Left cardiac atrium (tissue), 4 donors: ENCODE data around the gene TSFM. TPM values are rescaled to one million over a fixed set of nuclear protein-coding genes. Genes with fewer than 3 reads are reported as not detected.

Source experiments
- ATAC-seq, 2 donors: fragments of 200-7000 bp; cut with Tn5 transposase; one replicate each; pipeline ENCODE4 v1.9.1; 2020; ENCODE audit warnings: mild to moderate bottlenecking in 2 of 2, moderate library complexity in 2 of 2
- DNase-seq: peaks from one replicate; pipeline ENCODE4 v3.0.0-alpha.2; 2020
- intact Hi-C, 2 donors: fragments of 100-400 bp; cut with DNase I; formaldehyde crosslinking; loops; one replicate each; pipeline versions ENCODE4 v1.14.1 to v1.15.1; 2022 to 2023
- total RNA-seq, 2 donors: library from RNA; stranded (reverse); fragmentation: NEBNext Ultra II Directional; extraction: Animal tissue kit (Norgen Biotek cat#: 25700); gene quantifications; one replicate each; pipeline ENCODE4 v1.2.1, GENCODE V29; 2021
- donor health status: DM: no; HTN: yes; CAD: no.
- donor health status: DM: no; HTN: yes; CAD: no; lungs with severe emphysema.
- donor health status: DM: yes; HTN: yes; CAD: no.
- donor health status: Dilated cardiomyopathy.

Gene TSFM
- total RNA-seq, 2 donors from 2014 or later: 29.2 to 38.1 TPM

DNA sequence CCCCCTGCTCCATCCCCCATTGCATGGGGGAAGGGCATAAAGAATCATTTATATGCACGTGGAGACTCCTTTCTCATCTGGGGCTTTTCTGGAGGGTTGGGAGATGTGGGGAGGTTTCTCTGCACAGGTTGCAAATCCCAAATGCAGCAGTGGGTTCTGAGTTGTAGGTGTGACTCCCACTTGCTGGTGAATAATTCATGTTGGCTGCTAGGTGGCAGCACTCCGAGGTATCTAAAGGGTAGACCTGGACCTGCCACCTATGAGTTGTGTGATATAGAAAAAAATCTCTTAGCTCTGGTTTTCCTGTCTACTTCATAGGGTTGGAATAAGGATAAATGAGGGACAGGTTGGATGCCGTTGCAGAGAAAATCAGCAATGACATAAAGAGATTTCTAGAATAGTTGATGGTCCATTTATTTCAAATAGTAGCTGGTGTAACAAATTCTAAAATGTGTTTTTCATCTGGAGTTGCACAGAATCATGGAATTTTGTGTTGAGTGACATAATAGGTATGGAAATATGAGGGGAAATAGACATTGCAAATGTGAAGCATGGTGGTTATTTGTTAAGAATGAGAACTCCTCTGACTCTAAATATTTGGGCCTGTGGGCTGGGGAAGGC lies 23.1 kb upstream of the TSFM start:
- intact Hi-C loops: no loop called here
- DNase-seq (no peak), ATAC-seq (no peak)

DNA sequence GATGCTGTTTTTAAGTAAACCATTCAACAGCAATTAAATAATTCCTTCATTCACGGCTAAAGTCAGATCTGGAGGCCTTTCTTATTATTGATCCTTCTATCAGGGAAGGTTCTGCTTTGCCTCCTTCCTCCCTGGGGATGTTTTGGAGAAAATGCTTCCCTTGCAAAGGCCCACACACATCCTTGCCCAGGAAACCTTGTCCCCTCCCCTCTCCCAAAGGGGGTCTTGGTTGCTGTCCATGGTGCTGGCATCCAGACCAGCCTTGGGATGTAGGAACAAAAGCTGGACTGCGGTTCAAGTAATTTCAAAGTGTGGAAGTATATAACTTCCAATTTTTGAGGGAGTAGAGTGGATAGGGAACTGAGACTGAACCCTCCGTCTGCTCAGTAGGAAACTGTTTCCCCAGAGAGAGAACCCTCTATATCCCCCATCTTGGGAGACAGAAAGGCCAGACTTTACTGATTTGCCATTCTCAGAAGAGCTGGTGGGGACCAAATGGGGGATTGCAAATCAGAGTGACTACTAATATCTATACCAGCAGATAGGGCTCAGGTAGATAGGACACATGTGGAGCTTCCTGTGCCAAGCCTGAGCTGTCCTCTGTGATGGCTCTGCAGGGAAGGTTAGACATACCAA lies 22.1 kb upstream of the TSFM start:
- ATAC-seq (no peak), DNase-seq (no peak)
- intact Hi-C loops: no loop called here

DNA sequence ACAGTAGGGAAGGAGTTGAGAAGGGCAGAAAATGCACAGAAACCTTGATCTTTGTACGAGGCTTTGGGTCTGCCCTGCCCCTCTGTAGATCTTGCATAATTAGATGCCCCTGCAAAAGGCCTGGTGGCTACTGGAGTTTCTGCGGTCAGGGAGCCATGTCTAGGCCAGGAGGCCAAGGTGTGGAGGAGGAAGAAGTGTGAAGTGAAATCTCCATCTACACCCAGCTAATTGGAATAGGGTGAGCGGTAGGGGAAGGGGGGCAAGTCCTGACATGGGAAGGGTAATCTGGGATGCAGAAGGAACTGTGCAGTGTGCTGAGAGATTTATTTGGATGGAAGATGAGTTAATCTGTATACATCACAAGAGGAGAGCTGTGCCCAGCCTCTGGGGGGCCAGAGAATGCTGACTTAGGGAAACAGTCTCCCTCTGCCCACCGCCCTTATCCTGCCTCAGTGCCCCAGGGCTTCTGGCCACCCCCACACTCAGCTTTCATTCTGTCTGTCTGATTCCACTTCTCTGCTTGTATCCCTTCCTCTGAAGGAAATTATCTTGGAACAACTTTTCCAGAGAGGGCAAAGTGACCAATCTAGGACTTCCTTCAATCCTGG lies 21.1 kb upstream of the TSFM start:
- DNase-seq (no peak), ATAC-seq (no peak)
- intact Hi-C loops: no loop called here

DNA sequence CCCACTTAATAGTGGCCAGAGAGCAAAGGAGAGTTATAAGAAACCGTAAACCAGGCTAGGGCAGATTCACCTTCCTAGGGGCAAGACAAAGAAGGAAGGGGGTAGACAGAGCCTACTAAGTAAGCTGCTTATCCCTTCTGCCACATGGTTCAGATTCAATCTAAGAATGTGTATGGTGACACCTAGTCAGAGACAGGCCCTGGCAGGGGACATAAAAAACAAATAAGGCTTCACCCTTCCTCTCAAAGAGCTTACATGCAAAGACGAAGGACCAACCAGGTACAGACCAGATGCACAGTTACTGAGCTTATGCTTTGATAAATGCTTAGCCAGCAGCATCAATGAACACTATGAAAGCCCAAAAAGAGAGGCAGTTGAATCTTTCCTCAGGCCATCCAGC lies 20.1 kb upstream of the TSFM start:
- intact Hi-C loops: no loop called here
- no peak for ATAC-seq
- no peak for DNase-seq

DNA sequence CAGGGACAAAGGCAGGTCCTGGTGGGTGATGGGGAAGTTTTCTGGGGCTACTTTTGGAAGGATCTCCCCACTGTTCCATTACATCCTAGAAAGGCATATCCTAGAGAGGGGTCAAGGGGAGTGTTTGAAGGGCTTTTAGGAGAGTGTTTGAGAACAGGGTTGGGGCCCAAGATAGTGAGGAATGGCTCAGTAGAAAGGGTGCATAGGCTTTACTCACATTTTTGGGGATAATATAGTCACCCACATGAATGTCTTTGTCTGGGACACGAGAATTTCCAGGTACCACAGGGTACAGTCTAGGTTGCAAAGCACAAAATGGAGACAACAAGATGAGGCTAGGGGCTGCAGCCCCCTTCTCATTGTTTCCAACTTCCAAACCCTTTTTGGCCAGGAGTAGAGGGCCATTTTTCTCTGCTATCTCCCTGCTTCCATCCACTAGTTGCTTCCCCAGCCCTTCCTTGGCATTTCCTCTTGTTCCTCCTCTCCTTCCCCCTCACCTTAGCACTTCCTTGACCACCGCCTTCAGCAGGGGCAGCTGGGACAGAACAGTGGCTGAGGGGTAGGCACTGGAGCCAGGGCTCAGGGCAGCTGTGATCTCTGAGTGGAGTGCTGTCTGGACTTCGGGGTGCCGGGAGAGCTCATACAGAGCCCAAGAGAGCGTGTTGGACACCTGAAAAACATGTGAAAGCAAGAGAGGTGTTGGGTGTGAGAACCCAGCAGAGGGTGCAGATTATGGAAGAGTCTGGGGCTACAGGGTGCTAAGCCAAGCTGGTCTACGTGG lies 18.5 kb upstream of the TSFM start:
- ATAC-seq: no peak
- no peak for DNase-seq
- intact Hi-C loops: no loop called here

DNA sequence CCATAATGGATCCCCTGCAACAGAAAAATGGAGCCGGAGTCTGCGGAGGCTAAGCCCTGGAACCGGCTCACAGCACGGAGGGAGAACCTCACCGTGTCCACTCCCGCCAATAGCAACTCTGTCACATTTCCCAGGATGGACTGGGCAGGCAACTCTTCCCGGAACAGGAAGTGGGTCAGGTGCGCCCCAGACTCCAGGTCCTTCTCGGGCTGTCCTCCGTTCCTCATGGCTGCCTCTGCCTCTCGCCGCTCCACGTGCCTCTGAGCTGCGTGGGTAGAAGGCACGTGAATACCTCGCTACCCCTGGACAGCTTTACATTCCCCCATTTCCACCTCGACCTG lies 18.0 kb upstream of the TSFM start:
- DNase-seq (no peak), ATAC-seq (peak in 1 of 2 donors; percentile 6)
- intact Hi-C loops: no loop called here

DNA sequence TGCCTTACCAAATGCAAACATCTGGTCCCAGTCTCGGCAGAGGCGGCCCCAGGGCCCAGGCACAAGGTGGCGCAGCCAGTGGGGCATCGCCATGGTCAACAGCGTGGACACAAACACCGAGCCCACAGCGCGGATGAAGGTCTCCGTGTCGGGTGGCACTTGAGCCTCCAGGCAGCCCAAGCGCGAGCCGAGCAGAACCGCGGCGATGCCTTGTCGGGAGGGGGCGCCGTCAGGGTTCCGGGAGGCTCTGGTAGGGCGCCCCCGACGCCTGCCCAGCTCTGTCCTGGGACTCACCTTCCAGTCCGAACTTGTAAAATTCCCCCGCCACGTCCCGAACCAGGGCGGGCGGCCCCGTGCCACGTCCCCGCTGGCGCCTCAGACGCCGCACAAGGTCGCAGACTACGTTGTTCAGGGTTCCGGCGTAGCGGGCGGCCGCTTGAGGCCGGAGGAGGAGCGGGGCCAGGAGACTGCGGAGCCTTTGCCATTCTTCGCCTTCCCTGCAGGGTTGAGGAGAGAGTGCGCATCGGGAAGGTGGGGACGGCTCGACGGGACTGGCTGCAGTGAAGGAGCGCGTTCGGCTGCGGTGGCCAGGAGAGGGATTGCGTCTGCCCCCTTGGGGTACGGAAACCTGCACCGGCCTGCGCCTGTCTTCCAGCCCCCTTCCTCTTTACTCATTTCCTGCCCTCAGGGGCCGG lies 17.4 kb upstream of the TSFM start:
- intact Hi-C loops: no loop called here
- ATAC-seq (peak; percentile 51 to 62), DNase-seq (peak; percentile 47)

DNA sequence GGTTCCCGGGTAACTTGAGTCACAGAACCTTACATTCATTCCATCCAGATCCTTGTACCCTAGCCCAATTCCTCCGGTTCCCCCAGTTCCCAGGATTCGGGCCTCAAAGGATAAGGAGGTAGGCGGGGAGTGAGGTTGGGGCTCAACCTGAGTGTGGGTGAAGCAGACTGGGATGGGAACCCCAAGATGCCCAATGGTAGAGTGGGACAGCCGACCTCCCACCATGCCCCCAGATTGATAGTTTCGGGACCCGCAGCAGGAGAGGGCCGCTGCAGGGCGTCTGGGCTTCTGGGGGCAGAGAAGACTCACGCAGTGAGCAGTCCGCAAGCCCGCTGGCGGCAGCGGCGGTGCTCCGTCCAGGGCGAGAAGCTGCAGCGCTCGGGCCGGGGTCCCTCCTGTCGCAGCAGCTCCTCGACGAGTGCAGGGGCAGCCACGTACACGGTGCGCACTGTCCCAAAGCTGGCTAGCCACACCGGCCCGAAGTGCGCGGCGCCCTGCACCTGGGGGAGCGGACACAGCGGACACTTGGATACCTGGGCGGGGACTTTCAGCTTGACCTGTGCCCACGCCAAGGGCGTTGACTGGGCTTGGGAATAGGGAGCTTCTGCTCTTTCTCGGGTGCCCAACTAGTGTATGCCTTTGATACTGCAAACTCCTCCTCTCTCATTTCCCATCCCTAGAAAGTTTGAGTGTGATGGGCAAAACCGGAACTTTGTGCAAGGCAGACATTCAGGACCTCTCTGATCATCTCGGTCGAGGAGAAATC lies 16.7 kb upstream of the TSFM start:
- intact Hi-C loops: no loop called here
- ATAC-seq (peak; percentile 13 to 26), DNase-seq (no peak)

DNA sequence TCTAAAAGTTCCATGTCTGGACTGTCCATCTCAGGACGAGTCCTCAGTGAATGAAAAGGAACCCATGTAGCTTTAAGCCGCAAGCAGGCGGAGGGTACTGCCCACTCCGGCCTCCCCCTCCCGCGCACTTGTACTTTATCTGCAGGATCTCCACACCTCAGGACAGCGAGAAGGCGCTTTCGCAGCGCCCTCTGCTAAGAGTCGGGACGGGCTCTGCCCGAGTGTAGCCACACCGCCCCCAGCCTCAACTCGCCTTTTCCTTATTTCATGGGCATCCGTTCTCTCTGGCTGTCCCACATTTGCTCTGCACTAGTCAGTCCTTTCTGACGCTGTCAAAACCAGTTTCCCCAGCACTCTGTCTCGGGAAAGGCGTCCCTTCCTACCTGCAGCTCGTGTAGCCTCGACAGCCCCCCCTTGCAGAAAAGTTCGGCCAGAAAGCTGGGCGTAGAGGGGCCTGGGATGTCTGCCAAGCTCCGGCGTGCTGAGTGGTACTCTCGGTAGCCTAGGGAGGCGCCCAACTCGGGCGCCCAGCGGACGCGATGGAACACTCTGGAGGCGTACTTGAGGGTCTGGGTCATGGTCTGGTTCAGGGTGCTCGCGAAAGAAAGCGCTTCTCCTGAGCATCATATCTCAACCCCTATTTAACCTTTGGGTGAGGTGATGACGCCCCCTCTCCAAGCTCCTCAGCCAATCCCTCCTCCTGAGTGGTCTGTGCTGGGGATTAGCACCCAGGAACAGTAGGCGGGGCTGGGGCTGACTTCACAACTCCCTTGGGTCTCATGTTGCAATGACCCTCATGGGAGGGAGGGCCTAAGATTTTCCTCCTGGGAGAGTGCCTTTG lies 15.9 kb upstream of the TSFM start, which contains the start of gene CYP27B1:
TSS of gene CYP27B1 (minus strand) at position 615 of the 841 bp plus-strand sequence. CDS start at position 578, 37 bp downstream.
- ATAC-seq (peak; percentile 19 to 24), DNase-seq (peak; percentile 49)
- intact Hi-C loops: no loop called here

DNA sequence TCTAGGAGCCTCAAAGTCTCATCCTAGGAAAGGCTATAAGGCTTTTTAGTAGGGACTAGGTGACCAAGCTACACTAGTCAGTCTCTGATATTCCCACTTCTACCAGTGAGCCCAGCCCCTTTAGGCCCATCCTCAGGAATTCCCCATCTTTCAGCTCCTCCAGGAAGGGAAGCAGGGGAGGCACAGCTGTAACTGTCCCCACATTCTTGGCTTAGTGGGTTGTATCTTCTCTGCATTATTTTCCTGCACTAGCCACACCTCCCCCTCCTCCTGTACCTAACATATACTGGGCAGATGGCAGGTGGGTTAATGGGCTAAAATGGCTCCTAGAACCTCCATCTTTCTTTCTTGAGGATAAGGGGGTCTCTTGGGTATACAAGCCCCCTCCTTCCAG lies 15.3 kb upstream of the TSFM start:
- no peak for DNase-seq
- intact Hi-C loops: no loop called here
- ATAC-seq: no peak

DNA sequence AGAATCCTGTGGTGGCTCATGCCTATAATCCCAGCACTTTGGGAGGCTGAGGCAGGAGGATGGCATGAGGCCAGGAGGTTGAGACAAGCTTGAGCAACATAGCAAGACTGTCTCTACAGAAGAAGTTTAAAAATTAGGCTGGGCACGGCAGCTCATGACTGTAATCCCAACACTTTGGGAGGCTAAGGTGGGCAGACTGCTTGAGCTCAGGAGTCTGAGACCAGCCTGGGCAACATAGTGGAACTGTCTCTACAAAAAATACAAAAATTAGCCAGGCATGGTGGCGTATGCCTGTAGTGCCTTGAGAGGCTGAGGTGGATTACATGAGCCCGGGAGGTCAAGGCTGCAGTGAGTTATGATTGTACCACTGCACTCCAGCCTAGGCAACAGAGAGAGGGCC lies 14.7 kb upstream of the TSFM start:
- no peak for ATAC-seq
- no peak for DNase-seq
- intact Hi-C loops: no loop called here

DNA sequence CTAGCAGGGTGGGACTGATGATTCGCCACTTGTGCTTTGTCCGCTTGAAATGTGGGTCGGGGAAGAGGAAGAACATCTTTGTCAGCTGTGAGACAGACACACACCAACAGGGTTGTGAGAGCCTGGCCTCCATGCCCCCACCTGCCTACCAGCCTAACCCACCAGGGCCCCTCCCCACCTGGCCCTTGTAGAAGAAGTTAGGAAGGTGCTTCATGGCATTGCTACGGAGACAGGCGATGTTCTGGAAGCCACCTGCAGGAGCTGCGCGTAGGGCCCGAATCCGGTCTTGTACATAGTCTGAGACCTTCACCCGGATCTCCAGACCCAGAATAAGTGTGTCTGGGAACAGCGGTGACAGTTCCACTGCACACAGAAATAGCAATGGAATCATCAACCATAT lies 13.0 kb upstream of the TSFM start:
- ATAC-seq (no peak), DNase-seq (no peak)
- intact Hi-C loops: no loop called here

DNA sequence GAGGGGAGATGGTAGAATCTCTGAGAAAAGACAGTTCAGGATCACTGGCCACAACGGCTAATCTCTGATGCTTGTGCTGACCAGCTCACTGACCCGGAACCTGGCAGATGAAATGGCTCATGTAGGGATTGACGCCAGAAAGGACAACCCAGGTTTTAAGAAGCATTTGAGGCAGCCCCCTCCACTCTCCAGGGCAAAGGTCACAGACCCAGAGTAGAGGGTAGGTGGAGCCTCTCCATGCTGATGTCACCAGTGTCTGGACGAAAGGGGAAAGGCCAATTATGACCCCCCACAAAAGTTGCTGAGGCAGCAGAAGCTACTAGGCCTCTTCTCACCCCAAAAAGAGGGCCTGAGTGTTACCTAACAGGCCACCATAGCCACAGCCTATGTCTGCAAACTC lies 11.9 kb upstream of the TSFM start:
- intact Hi-C loops: no loop called here
- DNase-seq (no peak), ATAC-seq (no peak)

DNA sequence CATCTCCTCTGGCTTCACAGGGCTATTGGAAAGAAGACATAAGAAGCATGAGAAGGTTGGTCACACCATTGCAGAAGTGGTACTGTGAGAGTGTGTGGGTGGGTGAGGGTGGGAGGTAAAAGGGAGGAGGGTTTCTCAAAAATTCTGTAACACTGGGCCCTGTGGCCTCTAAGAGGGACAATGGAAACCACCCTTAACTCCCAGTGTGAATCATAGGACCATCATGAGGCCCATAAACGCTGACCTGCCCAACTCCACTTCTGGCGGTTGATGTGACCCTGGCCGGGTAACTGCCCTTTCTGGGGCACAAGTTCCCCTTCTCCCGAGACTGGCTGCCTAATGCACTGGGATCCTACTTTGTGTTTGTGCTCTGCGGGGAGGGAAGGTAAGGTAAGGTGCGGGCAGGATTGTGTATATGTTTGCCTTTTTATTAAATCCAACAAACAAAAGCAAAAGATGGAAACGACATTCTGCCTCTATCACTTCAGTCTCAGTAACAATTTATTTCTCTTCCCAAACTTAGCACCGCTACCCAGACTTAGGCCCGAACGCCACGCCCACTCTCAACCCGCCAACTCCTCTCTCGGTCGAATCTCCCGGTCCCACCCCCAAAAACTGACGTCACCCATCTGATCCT lies 11.2 kb upstream of the TSFM start:
- DNase-seq (peak; percentile 95), ATAC-seq (peak; percentile 83 to 85)
- intact Hi-C loops: no loop called here

DNA sequence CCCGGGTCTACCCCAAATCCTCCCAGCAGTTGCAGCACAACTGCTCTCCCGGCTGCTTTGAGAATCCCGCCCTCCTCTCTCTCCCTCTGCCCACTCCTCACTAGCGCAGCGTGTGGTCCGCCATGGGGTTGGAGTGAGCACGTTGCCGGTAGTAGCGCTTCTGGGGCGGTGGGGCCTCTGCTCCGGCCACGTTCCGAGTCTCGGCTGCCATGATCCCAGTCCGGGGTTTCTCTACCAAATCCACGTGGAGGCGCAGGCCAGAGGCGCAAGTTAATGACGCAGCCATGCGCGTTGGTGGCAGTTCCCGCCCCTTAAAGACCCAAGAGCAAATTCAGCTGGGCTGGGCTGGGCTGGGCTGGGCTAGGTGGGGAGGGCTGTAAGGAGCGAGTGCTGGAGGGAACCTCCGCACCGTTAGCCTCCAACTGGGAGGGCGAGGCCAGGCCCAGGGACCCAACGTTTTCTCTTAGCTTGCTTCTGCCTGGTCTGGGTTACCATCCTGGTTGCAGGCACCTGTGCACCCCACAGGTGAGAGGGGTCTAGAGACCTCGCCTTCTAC lies 10.6 kb upstream of the TSFM start, which contains the start of gene METTL1:
TSS of gene METTL1 (minus strand) at position 233 of the 556 bp plus-strand sequence. CDS start at position 211, 22 bp downstream.
- ATAC-seq (peak; percentile 96), DNase-seq (peak; percentile 96)
- intact Hi-C loops: no loop called here

DNA sequence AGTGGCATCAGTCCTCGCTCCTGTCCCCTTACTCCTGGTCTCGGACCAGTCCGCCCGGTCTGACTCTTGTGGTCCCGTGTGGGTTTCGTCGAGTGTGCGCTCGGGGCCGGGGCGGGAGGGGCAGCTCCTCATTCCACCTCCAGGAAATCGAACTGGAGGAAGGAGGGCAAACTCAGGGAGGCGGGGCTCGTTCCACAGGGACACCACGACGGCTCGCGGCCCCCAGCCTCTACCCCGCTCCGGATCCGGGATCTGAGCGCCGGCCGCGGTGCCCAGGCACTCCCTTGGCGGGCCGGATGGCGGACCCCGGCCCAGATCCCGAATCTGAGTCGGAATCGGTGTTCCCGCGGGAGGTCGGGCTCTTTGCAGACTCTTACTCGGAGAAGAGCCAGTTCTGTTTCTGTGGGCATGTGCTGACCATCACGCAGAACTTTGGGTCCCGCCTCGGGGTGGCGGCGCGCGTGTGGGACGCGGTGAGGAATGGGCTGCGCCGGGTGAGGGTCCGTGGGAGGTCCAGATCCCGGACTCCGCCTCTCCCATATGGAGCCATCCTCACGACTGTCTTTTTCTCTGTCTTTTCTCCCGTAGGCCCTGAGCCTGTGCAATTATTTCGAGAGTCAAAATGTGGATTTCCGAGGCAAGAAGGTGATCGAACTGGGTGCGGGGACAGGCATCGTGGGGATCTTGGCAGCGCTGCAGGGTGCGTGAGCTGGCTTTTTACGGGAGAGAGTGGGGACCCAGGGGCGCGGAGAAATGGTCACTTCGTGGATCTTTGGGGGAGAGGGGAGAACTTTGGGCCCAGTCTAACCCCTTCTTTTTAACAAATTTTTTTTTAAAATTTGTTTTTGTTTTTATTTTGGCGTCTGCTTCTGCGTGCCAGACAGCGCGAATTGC lies 9.9 kb upstream of the TSFM start, which contains the start of gene EEF1AKMT3:
TSS of gene EEF1AKMT3 (plus strand) at position 186 of the 894 bp plus-strand sequence. CDS start at position 297, 111 bp downstream.
- intact Hi-C loops: no loop called here
- DNase-seq (peak; percentile 78), ATAC-seq (peak; percentile 70 to 73)
